Eye (tissue), 1 donor: ENCODE data around the gene NLRC5.

Experiments used
- DNase-seq: peaks from one replicate; pipeline ENCODE4 v3.0.0-alpha.2; 2015

The NLRC5 gene

GRCh38 chr16:57133031-57133430, 143.7 kb downstream of the NLRC5 start:
- peak; percentile 26 for DNase-seq
